H1 (cell line): ENCODE results near the gene GNA12.

ENCODE experiments used
- CBX5 ChIP-seq: fragments of 300-800, 300-1000 bp; sonication (generic); IDR thresholded peaks from 2 replicates; pipeline ENCODE4 v1.7.1; 2016; ENCODE audit warnings: antibody characterized with exemption, low read length, low read depth
- CEBPB ChIP-seq: IDR thresholded peaks from 2 replicates; pipeline ENCODE4 v1.6.1; 2012; ENCODE audit warnings: low read depth, low read length
- CHD2 ChIP-seq: IDR thresholded peaks from 2 replicates; pipeline ENCODE4 v1.6.1; 2012; ENCODE audit warnings: low read length, improper control_type of control experiment
- EP300 ChIP-seq, 2 experiments: IDR thresholded peaks; 1 replicate in 1 of 2; 2 replicates in 1 of 2; pipeline ENCODE4 v1.6.1; 2011 to 2012; ENCODE audit warnings: low read depth in 2 of 2, low read length in 2 of 2, mild to moderate bottlenecking in 2 of 2, borderline replicate concordance in 1 of 2, inconsistent platforms in 1 of 2, moderate library complexity in 1 of 2
- EZH2 ChIP-seq: fragments of 200-600 bp; sonication (generic); IDR thresholded peaks from 2 replicates; pipeline ENCODE4 v1.7.1; 2012; ENCODE audit warnings: low read depth, mild to moderate bottlenecking, moderate library complexity, low read length, inconsistent platforms; ENCODE audit not compliant: severe bottlenecking
- PHF8 ChIP-seq: fragments of 200-600 bp; sonication (generic); conservative IDR thresholded peaks from 2 replicates; pipeline ENCODE4 v1.7.1; 2012; ENCODE audit warnings: low read depth, mild to moderate bottlenecking, inconsistent platforms, low read length, moderate library complexity
- POLR2AphosphoS5 ChIP-seq: IDR thresholded peaks from 2 replicates; pipeline ENCODE4 v1.6.1; 2011; ENCODE audit warnings: low read depth, low read length
- RAD21 ChIP-seq, 2 experiments: IDR thresholded peaks in 1 of 2; conservative IDR thresholded peaks in 1 of 2; 2 replicates each; pipeline ENCODE4 v1.6.1; 2011; ENCODE audit warnings: low read depth in 2 of 2, low read length in 2 of 2, improper control_type of control experiment in 1 of 2, inconsistent platforms in 1 of 2, mild to moderate bottlenecking in 1 of 2, moderate library complexity in 1 of 2
- RXRA ChIP-seq: IDR thresholded peaks from 2 replicates; pipeline ENCODE4 v1.6.1; 2011; ENCODE audit warnings: low read depth, mild to moderate bottlenecking, low read length, moderate library complexity; ENCODE audit not compliant: insufficient read depth
- TBP ChIP-seq: IDR thresholded peaks from 2 replicates; pipeline ENCODE4 v1.6.1; 2011; ENCODE audit warnings: low read depth, low read length, improper control_type of control experiment
- TF ChIP-seq, protein P1 (sequence below), 3 experiments: IDR thresholded peaks; 1 replicate in 2 of 3; 2 replicates in 1 of 3; pipeline versions ENCODE4 v1.5.1 to v1.6.1; 2011; ENCODE audit warnings: low read length in 3 of 3, mild to moderate bottlenecking in 3 of 3, inconsistent platforms in 2 of 3, low read depth in 1 of 3, moderate library complexity in 1 of 3; ENCODE audit not compliant: insufficient read depth in 1 of 3; ENCODE audit errors: control extremely low read depth in 1 of 3
- TF ChIP-seq, protein P2 (sequence below): IDR thresholded peaks from 2 replicates; pipeline ENCODE4 v1.6.1; 2012; ENCODE audit warnings: low read length, inconsistent platforms

DNA sequence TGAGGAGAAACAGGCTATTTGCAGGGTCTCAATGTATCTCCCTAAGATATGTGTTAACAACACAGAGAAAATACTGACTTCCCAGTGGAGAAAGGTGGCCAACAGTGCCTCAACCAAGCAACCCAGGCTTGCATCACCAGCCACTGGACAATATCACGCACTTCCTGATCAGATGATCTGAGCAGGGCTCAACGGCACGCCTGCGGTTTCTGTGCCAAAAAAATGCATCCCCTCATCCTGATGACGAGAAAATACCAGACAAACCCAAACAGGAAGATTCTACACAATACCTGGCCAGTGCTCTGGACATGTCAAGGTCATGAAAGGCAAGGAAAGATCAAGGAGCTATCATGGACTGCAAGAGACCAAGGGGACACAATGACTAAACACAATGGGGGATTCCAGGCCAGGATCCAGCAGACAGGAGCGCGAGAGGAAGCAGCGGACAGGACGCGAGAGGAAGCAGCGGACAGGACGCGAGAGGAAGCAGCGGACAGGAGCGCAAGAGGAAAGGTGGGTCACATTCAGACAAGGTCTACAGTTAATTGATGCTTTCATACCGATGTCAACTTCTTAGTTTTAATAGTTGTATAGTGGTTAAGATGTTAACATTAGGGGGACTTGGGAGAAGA lies 51.1 kb downstream of the GNA12 start:
- TF ChIP-seq, protein P1, sequence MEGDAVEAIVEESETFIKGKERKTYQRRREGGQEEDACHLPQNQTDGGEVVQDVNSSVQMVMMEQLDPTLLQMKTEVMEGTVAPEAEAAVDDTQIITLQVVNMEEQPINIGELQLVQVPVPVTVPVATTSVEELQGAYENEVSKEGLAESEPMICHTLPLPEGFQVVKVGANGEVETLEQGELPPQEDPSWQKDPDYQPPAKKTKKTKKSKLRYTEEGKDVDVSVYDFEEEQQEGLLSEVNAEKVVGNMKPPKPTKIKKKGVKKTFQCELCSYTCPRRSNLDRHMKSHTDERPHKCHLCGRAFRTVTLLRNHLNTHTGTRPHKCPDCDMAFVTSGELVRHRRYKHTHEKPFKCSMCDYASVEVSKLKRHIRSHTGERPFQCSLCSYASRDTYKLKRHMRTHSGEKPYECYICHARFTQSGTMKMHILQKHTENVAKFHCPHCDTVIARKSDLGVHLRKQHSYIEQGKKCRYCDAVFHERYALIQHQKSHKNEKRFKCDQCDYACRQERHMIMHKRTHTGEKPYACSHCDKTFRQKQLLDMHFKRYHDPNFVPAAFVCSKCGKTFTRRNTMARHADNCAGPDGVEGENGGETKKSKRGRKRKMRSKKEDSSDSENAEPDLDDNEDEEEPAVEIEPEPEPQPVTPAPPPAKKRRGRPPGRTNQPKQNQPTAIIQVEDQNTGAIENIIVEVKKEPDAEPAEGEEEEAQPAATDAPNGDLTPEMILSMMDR (IDR thresholded peaks at IDR 0.05; ENCODE audit: control extremely low read depth in 1 of 3, insufficient read depth in 1 of 3, low read depth in 1 of 3, low read length in 3 of 3), result no peak
- no peak for TF ChIP-seq CEBPB
- no peak for TF ChIP-seq EZH2
- no peak for TF ChIP-seq RXRA
- TF ChIP-seq POLR2AphosphoS5, result no peak
- TF ChIP-seq, protein P2, sequence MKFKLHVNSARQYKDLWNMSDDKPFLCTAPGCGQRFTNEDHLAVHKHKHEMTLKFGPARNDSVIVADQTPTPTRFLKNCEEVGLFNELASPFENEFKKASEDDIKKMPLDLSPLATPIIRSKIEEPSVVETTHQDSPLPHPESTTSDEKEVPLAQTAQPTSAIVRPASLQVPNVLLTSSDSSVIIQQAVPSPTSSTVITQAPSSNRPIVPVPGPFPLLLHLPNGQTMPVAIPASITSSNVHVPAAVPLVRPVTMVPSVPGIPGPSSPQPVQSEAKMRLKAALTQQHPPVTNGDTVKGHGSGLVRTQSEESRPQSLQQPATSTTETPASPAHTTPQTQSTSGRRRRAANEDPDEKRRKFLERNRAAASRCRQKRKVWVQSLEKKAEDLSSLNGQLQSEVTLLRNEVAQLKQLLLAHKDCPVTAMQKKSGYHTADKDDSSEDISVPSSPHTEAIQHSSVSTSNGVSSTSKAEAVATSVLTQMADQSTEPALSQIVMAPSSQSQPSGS, result no peak
- no peak for TF ChIP-seq RAD21 (IDR thresholded peaks at IDR 0.05 in 1 of 2, conservative IDR thresholded peaks at IDR 0.05 in 1 of 2; ENCODE audit: low read depth in 2 of 2, low read length in 2 of 2)
- no peak for TF ChIP-seq PHF8
- TF ChIP-seq CBX5, result no peak
- TF ChIP-seq CHD2, result no peak
- TF ChIP-seq TBP, result no peak
- no peak for TF ChIP-seq EP300 (IDR thresholded peaks at IDR 0.05; ENCODE audit: borderline replicate concordance in 1 of 2, low read depth in 2 of 2, low read length in 2 of 2)
